SK-N-SH (cell line): ENCODE measurements around the gene GPR137B. TPM values are rescaled to one million over a fixed set of nuclear protein-coding genes. Genes with fewer than 3 reads are reported as not detected.

Experiments
- CTCF ChIA-PET: fragments of 300-600, 350-600 bp; formaldehyde crosslinking; extraction: SDS; loops from one replicate; lab custom pipeline; 2021; lab: Yijun Ruan, JAX
- POLR2A ChIA-PET: fragments of 350-600 bp; sonication (Branson Sonifier 250); formaldehyde crosslinking; extraction: SDS; loops from one replicate; lab custom pipeline; 2020; ENCODE audit warnings: antibody characterized with exemption, inconsistent platforms; lab: Yijun Ruan, JAX
- DNase-seq: peaks from one replicate; pipeline ENCODE4 v3.0.0; 2012
- H2AFZ ChIP-seq: fragments of 200-600 bp; sonication (generic); 2 replicates; pipeline ENCODE4 v1.8.1; 2016; ENCODE audit warnings: antibody characterized with exemption, mild to moderate bottlenecking, low read depth
- H3F3A ChIP-seq: fragments of 200-600 bp; sonication (generic); replicated peaks from 2 replicates; pipeline ENCODE3; 2016; ENCODE audit warnings: antibody characterized with exemption, mild to moderate bottlenecking; ENCODE audit not compliant: insufficient read depth
- H3K27ac ChIP-seq, 2 experiments: fragments of 200-500 bp in 1 of 2; fragments of 200-600 bp in 1 of 2; sonication (Bioruptor generic) in 1 of 2; sonication (generic), shearing (Covaris generic) in 1 of 2; 2 replicates each; pipeline versions ENCODE4 v1.5.1 to v1.6.1; 2014 to 2016; ENCODE audit warnings: low read depth in 2 of 2, inconsistent platforms in 1 of 2, low read length in 1 of 2, mild to moderate bottlenecking in 1 of 2, mixed read lengths in 1 of 2
- H3K27me3 ChIP-seq: fragments of 200-600 bp; sonication (generic), shearing (Covaris generic); 2 replicates; pipeline ENCODE4 v1.6.1; 2016; ENCODE audit warnings: mixed run types; ENCODE audit not compliant: insufficient read depth
- H3K36me3 ChIP-seq, 2 experiments: fragments of 200-500 bp in 1 of 2; fragments of 200-600 bp in 1 of 2; sonication (Bioruptor generic) in 1 of 2; sonication (generic) in 1 of 2; replicated peaks in 1 of 2; 2 replicates each; pipeline versions ENCODE3 to v1.5.1; 2014 to 2016; ENCODE audit warnings: low read length in 1 of 2, mild to moderate bottlenecking in 1 of 2; ENCODE audit not compliant: insufficient read depth in 2 of 2, control insufficient read depth in 1 of 2
- H3K4me1 ChIP-seq, 2 experiments: fragments of 200-500 bp in 1 of 2; fragments of 200-600 bp in 1 of 2; sonication (Bioruptor generic) in 1 of 2; sonication (generic), shearing (Covaris generic) in 1 of 2; 2 replicates each; pipeline versions ENCODE4 v1.5.1 to v1.6.1; 2014 to 2016; ENCODE audit warnings: low read depth in 1 of 2, low read length in 1 of 2, mixed run types in 1 of 2; ENCODE audit not compliant: insufficient read depth in 2 of 2, control insufficient read depth in 1 of 2
- H3K4me2 ChIP-seq: fragments of 200-600 bp; sonication (generic), shearing (Covaris generic); 2 replicates; pipeline ENCODE4 v1.6.1; 2017; ENCODE audit warnings: mixed run types
- H3K4me3 ChIP-seq, 2 experiments: fragments of 200-500 bp in 1 of 2; fragments of 200-600 bp in 1 of 2; sonication (Bioruptor generic) in 1 of 2; sonication (generic), shearing (Covaris generic) in 1 of 2; 2 replicates each; pipeline versions ENCODE4 v1.5.1 to v1.8.1; 2014 to 2016; ENCODE audit warnings: low read depth in 2 of 2, inconsistent platforms in 1 of 2, low read length in 1 of 2, mild to moderate bottlenecking in 1 of 2, mixed read lengths in 1 of 2, moderate library complexity in 1 of 2
- H3K79me2 ChIP-seq: fragments of 200-600 bp; sonication (generic); 2 replicates; pipeline ENCODE4 v1.8.1; 2017; ENCODE audit warnings: mild to moderate bottlenecking; ENCODE audit not compliant: insufficient read depth
- H3K9ac ChIP-seq: fragments of 200-600 bp; sonication (generic); 2 replicates; pipeline ENCODE4 v1.6.1; 2017; ENCODE audit warnings: mixed run types
- H3K9me2 ChIP-seq: fragments of 200-600 bp; sonication (generic); 2 replicates; pipeline ENCODE4 v1.6.1; 2017; ENCODE audit warnings: mixed run types
- H3K9me3 ChIP-seq: fragments of 200-600 bp; sonication (generic); 2 replicates; pipeline ENCODE4 v1.6.1; 2017; ENCODE audit warnings: mixed run types, mild to moderate bottlenecking, moderate library complexity
- H4K20me1 ChIP-seq: fragments of 200-600 bp; sonication (generic); 2 replicates; pipeline ENCODE4 v1.6.1; 2017; ENCODE audit warnings: mild to moderate bottlenecking, mixed run types; ENCODE audit not compliant: insufficient read depth
- CHD2 ChIP-seq: fragments of 150-350 bp; IDR thresholded peaks from 2 replicates; pipeline ENCODE4 v1.6.1; 2018; ENCODE audit warnings: low read length; ENCODE audit not compliant: partially characterized antibody
- EP300 ChIP-seq, 2 experiments: IDR thresholded peaks; 2 replicates each; pipeline versions ENCODE4 v1.4.0 to v1.6.1; 2012; ENCODE audit warnings: borderline replicate concordance in 1 of 2, low read depth in 1 of 2, low read length in 1 of 2
- MXI1 ChIP-seq: IDR thresholded peaks from 2 replicates; pipeline ENCODE4 v1.6.1; 2012; ENCODE audit warnings: mild to moderate bottlenecking, low read depth, low read length, improper control_type of control experiment
- NFIC ChIP-seq: IDR thresholded peaks from 2 replicates; pipeline ENCODE4 v1.4.0; 2012; ENCODE audit warnings: borderline replicate concordance
- RCOR1 ChIP-seq: fragments of 150-350 bp; IDR thresholded peaks from 2 replicates; pipeline ENCODE4 v1.6.1; 2017; ENCODE audit warnings: antibody characterized with exemption, low read length
- REST ChIP-seq: IDR thresholded peaks from 2 replicates; pipeline ENCODE4 v1.6.1; 2012; ENCODE audit warnings: mild to moderate bottlenecking, low read depth, low read length, moderate library complexity
- TAF1 ChIP-seq: IDR thresholded peaks from 2 replicates; pipeline ENCODE4 v1.6.1; 2012; ENCODE audit warnings: low read depth, mild to moderate bottlenecking, low read length, moderate library complexity, borderline replicate concordance
- TCF12 ChIP-seq: IDR thresholded peaks from 2 replicates; pipeline ENCODE4 v1.4.0; 2012
- YY1 ChIP-seq: IDR thresholded peaks from 2 replicates; pipeline ENCODE4 v1.4.0; 2012; ENCODE audit warnings: low read depth, mild to moderate bottlenecking
- WGBS: methylation state at CpG from one replicate; pipeline ENCODE4 v1.1.6; 2017; ENCODE audit warnings: low lambda C conversion rate; 5-methylcytosine and 5-hydroxymethylcytosine counted together
- polyA plus RNA-seq, 3 experiments: library from polyadenylated mRNA; depleted of rRNA; stranded (reverse); fragments of >200 nt; gene quantifications; 2 replicates each; pipeline ENCODE4 v1.2.3, GENCODE V29; 2012
- TF ChIP-seq, protein P1 (sequence below): fragments of 150-350 bp; IDR thresholded peaks from 2 replicates; pipeline ENCODE4 v1.6.1; 2017; ENCODE audit warnings: antibody characterized with exemption, low read length, low read depth, borderline replicate concordance

The GPR137B gene
- polyA plus RNA-seq, 1 of the 3 experiments (the other 2 are of a cell fraction): 7.0 TPM

DNA sequence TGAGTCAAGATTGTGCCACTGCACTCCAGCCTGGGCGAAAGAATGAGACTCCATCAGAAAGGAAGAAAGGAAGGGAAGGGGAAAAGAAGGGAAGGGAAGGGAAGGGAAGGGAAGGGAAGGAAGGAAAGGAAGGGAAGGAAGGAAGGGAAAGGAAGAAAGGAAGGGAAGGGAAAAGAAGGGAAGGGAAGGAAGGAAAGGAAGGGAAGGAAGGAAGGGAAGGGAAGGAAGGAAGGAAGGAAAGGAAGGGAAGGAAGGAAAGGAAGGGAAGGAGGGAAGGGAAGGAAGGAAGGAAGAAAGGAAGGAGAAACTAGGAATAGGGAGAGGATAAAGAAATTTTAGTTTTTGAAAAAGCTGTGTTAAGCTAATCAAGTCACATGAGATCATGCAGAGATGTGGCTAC is 44.1 kb upstream of the GPR137B start (continued):
- TF ChIP-seq, protein P1, sequence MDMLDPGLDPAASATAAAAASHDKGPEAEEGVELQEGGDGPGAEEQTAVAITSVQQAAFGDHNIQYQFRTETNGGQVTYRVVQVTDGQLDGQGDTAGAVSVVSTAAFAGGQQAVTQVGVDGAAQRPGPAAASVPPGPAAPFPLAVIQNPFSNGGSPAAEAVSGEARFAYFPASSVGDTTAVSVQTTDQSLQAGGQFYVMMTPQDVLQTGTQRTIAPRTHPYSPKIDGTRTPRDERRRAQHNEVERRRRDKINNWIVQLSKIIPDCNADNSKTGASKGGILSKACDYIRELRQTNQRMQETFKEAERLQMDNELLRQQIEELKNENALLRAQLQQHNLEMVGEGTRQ: no peak
- TF ChIP-seq NFIC (no peak), TCF12 (no peak), YY1 (no peak), CHD2 (no peak), TAF1 (no peak), RCOR1 (no peak), EP300 (IDR thresholded peaks at IDR 0.05; ENCODE audit: borderline replicate concordance in 1 of 2, low read depth in 1 of 2, low read length in 1 of 2) (no peak), REST (no peak)

DNA sequence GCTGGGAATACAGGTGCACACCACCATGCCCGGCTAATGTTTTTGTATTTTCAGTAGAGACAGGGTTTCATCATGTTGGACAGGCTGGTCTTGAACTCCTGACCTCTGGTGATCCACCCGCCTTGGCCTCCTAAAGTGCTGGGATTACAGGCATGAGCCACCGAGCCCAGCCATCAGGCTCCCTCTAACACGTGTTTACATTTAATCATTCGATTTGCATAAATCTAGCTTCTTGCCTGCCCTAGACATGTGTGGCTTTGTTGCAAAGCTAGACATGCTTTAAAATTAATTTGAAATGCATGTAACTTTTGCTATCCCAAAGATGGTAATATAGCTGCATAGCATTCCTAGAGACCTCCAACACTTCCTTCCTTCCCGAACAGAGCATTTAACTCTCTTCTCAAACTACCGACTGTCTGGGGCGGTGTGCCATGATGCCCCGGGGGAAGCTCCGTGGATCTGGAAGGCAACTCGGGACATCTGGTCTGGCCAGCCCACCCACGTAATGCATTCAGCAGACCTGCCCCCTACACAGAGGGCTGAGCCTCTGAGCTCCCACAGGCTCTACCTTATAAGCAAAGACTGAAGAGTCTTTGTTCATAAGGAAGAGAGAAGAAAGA is 42.9 kb upstream of the GPR137B start:
- no peaks in the 10 kb centered on the region for H3K36me3 ChIP-seq
- no peaks in the 10 kb centered on the region for H3K9me2 ChIP-seq
- ChIA-PET CTCF (interaction anchor here (0.8 to 1.3 kb wide), 4 partner anchors 9 to 396 kb away, joined by 3 to 5 read pairs (median 4); no protein-coding TSS in a partner anchor), POLR2A (interaction anchor here (0.8 kb wide), 1 partner anchor 295 kb away, joined by 3 read pairs; the partner anchor contains the start of gene EDARADD)
- peak in 1 of 2 experiments; percentile 46; a peak in 1 of 4 replicates for TF ChIP-seq EP300 (IDR thresholded peaks at IDR 0.05; ENCODE audit: borderline replicate concordance in 1 of 2, low read depth in 1 of 2, low read length in 1 of 2)
- TF ChIP-seq MXI1: no peak; the same call in 1 of the 2 replicates
- H3K27ac ChIP-seq: no peak overlapping the region
- peaks cover 21% of the 10 kb centered on the region for H3F3A ChIP-seq
- H3K27me3 ChIP-seq: no peaks in the 10 kb centered on the region
- no peaks in the 10 kb centered on the region for H3K79me2 ChIP-seq
- no peak overlapping the region for H3K4me3 ChIP-seq
- 36% methylated on average over 12 of the region's 12 CpGs for WGBS
- H3K9me3 ChIP-seq: peaks cover 7% of the 10 kb centered on the region; the same call in 1 of the 2 replicates
- DNase-seq: peak; percentile 80
- H2AFZ ChIP-seq: no peak overlapping the region
- H4K20me1 ChIP-seq: no peaks in the 10 kb centered on the region
- H3K9ac ChIP-seq: no peak overlapping the region
- H3K4me2 ChIP-seq: no peak overlapping the region
- peaks cover 0 to 2% of the 10 kb centered on the region in 2 experiments; a peak in 1 of 4 replicates for H3K4me1 ChIP-seq
